H9 (cell line): ENCODE results near the gene CHL1. TPM values are rescaled to one million over a fixed set of nuclear protein-coding genes. Genes with fewer than 3 reads are reported as not detected.

ENCODE experiments used
- DNase-seq: peaks from one replicate; pipeline ENCODE4 v3.0.0-alpha.2; 2017
- H2AFZ ChIP-seq: one replicate; pipeline ENCODE4 v1.6.1; 2013; ENCODE audit warnings: mild to moderate bottlenecking, low read length, control low read depth, moderate library complexity
- H2AK5ac ChIP-seq: 2 replicates; pipeline ENCODE4 v1.6.1; 2013; ENCODE audit warnings: low read length, control low read depth, mixed read lengths; ENCODE audit not compliant: insufficient read length
- H2BK120ac ChIP-seq: one replicate; pipeline ENCODE4 v1.6.1; 2013; ENCODE audit warnings: low read depth, mild to moderate bottlenecking, low read length, control low read depth, inconsistent platforms; ENCODE audit not compliant: poor library complexity, severe bottlenecking
- H2BK12ac ChIP-seq: 2 replicates; pipeline ENCODE4 v1.6.1; 2013; ENCODE audit warnings: low read length, control low read depth, mixed read lengths, low read depth; ENCODE audit not compliant: insufficient read length
- H2BK15ac ChIP-seq: 2 replicates; pipeline ENCODE4 v1.6.1; 2013; ENCODE audit warnings: low read depth, low read length, control low read depth
- H2BK20ac ChIP-seq: one replicate; pipeline ENCODE4 v1.6.1; 2013; ENCODE audit warnings: low read depth, mild to moderate bottlenecking, low read length, control low read depth, inconsistent platforms; ENCODE audit not compliant: poor library complexity, severe bottlenecking
- H2BK5ac ChIP-seq: 2 replicates; pipeline ENCODE4 v1.6.1; 2013; ENCODE audit warnings: low read length, control low read depth, mixed read lengths; ENCODE audit not compliant: insufficient read length
- H3K14ac ChIP-seq: 2 replicates; pipeline ENCODE4 v1.6.1; 2013; ENCODE audit warnings: low read length, control low read depth; ENCODE audit not compliant: insufficient read depth
- H3K18ac ChIP-seq: 2 replicates; pipeline ENCODE4 v1.6.1; 2013; ENCODE audit warnings: low read depth, mild to moderate bottlenecking, mixed read lengths, low read length, control low read depth; ENCODE audit not compliant: insufficient read length
- H3K23ac ChIP-seq: 2 replicates; pipeline ENCODE4 v1.6.1; 2013; ENCODE audit warnings: low read length, control low read depth, mixed read lengths, low read depth; ENCODE audit not compliant: insufficient read length
- H3K23me2 ChIP-seq: 2 replicates; pipeline ENCODE4 v1.6.1; 2013; ENCODE audit warnings: low read depth, mild to moderate bottlenecking, mixed read lengths, low read length, control low read depth; ENCODE audit not compliant: insufficient read length, poor library complexity, severe bottlenecking
- H3K27ac ChIP-seq: 2 replicates; pipeline ENCODE4 v1.5.1; 2013; ENCODE audit warnings: low read length, control low read depth, mixed read lengths, low read depth; ENCODE audit not compliant: insufficient read length
- H3K27me3 ChIP-seq: 2 replicates; pipeline ENCODE4 v1.6.1; 2013; ENCODE audit warnings: low read length, control low read depth, inconsistent platforms; ENCODE audit not compliant: insufficient read depth
- H3K4ac ChIP-seq: 2 replicates; pipeline ENCODE4 v1.6.1; 2013; ENCODE audit warnings: low read depth, mild to moderate bottlenecking, control low read depth, inconsistent platforms, low read length, moderate library complexity
- H3K4me1 ChIP-seq: 2 replicates; pipeline ENCODE4 v1.6.1; 2013; ENCODE audit warnings: low read length, control low read depth, inconsistent platforms; ENCODE audit not compliant: insufficient read depth
- H3K4me2 ChIP-seq: 2 replicates; pipeline ENCODE4 v1.6.1; 2013; ENCODE audit warnings: low read length, control low read depth, mixed read lengths; ENCODE audit not compliant: insufficient read length, insufficient read depth
- H3K56ac ChIP-seq: 2 replicates; pipeline ENCODE4 v1.6.1; 2013; ENCODE audit warnings: low read depth, mild to moderate bottlenecking, mixed read lengths, low read length, control low read depth; ENCODE audit not compliant: insufficient read length
- H3K79me1 ChIP-seq: 2 replicates; pipeline ENCODE4 v1.6.1; 2013; ENCODE audit warnings: low read depth, mild to moderate bottlenecking, moderate library complexity, low read length, control low read depth, inconsistent platforms; ENCODE audit not compliant: insufficient read depth, poor library complexity, severe bottlenecking
- H3K79me2 ChIP-seq: 2 replicates; pipeline ENCODE4 v1.6.1; 2013; ENCODE audit warnings: low read length, control low read depth, inconsistent platforms; ENCODE audit not compliant: insufficient read depth
- H3K9ac ChIP-seq: 2 replicates; pipeline ENCODE4 v1.6.1; 2013; ENCODE audit warnings: low read length, control low read depth, mixed read lengths; ENCODE audit not compliant: insufficient read length; ENCODE audit errors: extremely low read depth
- H3K9me3 ChIP-seq: one replicate; pipeline ENCODE4 v1.6.1; 2013; ENCODE audit warnings: low read depth, low read length, inconsistent platforms; ENCODE audit not compliant: control insufficient read depth
- H3T11ph ChIP-seq: one replicate; pipeline ENCODE4 v1.6.1; 2013; ENCODE audit warnings: mild to moderate bottlenecking, low read length, control low read depth, inconsistent platforms
- H4K20me1 ChIP-seq: one replicate; pipeline ENCODE4 v1.6.1; 2013; ENCODE audit not compliant: control insufficient read depth, insufficient read length, insufficient read depth
- H4K5ac ChIP-seq: 2 replicates; pipeline ENCODE4 v1.6.1; 2013; ENCODE audit warnings: low read depth, mild to moderate bottlenecking, mixed read lengths, low read length, control low read depth; ENCODE audit not compliant: insufficient read length
- H4K8ac ChIP-seq: replicated peaks from 2 replicates; pipeline ENCODE4 v1.6.1; 2013; ENCODE audit warnings: low read length, control low read depth, mixed read lengths, low read depth; ENCODE audit not compliant: insufficient read length
- H4K91ac ChIP-seq: 2 replicates; pipeline ENCODE4 v1.6.1; 2013; ENCODE audit warnings: low read depth, mild to moderate bottlenecking, moderate library complexity, mixed read lengths, low read length, control low read depth; ENCODE audit not compliant: insufficient read length
- H3K27ac Mint-ChIP-seq, 3 experiments: 2 replicates in 2 of 3; 3 replicates in 1 of 3; pipeline ENCODE4 v1.8.0; 2020 to 2021; ENCODE audit warnings: mixed read lengths in 3 of 3, mild to moderate bottlenecking in 1 of 3, moderate library complexity in 1 of 3
- H3K27me3 Mint-ChIP-seq: 2 replicates; pipeline ENCODE4 v1.8.0; 2021; ENCODE audit warnings: low read depth, mild to moderate bottlenecking, moderate library complexity, mixed read lengths
- H3K36me3 Mint-ChIP-seq, 3 experiments: 2 replicates in 2 of 3; 3 replicates in 1 of 3; pipeline ENCODE4 v1.8.0; 2020 to 2021; ENCODE audit warnings: low read depth in 3 of 3, mixed read lengths in 3 of 3; ENCODE audit not compliant: insufficient read depth in 1 of 3
- H3K4me1 Mint-ChIP-seq, 2 experiments: 2 replicates each; pipeline ENCODE4 v1.8.0; 2020; ENCODE audit warnings: mixed read lengths in 2 of 2
- H3K4me3 Mint-ChIP-seq, 2 experiments: 2 replicates in 1 of 2; 3 replicates in 1 of 2; pipeline ENCODE4 v1.8.0; 2020 to 2021; ENCODE audit warnings: mild to moderate bottlenecking in 2 of 2, mixed read lengths in 2 of 2, moderate library complexity in 1 of 2
- H3K9me3 Mint-ChIP-seq, 2 experiments: 2 replicates in 1 of 2; 3 replicates in 1 of 2; pipeline ENCODE4 v1.8.0; 2020; ENCODE audit warnings: mild to moderate bottlenecking in 2 of 2, mixed read lengths in 2 of 2, moderate library complexity in 1 of 2
- CTCF ChIP-seq: fragments of 200-600 bp; sonication (generic); conservative IDR thresholded peaks from 3 replicates; pipeline ENCODE4 v1.8.0; 2021; ENCODE audit warnings: antibody characterized with exemption, mild to moderate bottlenecking
- WGBS: extraction: QIAGEN DNeasy Blood & Tissue Kit; methylation state at CpG from one replicate; pipeline ENCODE4 v1.1.7; 2013; ENCODE audit warnings: missing lambda C conversion rate, low lambda C conversion rate, mixed read lengths; ENCODE audit not compliant: insufficient read length; ENCODE audit errors: extremely low coverage; 5-methylcytosine and 5-hydroxymethylcytosine counted together
- total RNA-seq: library from RNA; stranded (reverse); gene quantifications from 2 replicates; pipeline ENCODE4 v1.2.1, GENCODE V29; 2021

Gene CHL1
- total RNA-seq, 1 experiment from 2014 or later = not detected

GRCh38 chr3:353191-353739, 156.7 kb downstream of the CHL1 start:
- Histone ChIP-seq H3K79me1 (no peaks in the 10 kb centered on the region), H3K4me2 (no peak overlapping the region), H3K56ac (no peak overlapping the region), H3K9me3 (no peaks in the 10 kb centered on the region), H4K20me1 (no peaks in the 10 kb centered on the region), H3K23ac (no peak overlapping the region), H3K9ac (no peak overlapping the region), H2AK5ac (no peak overlapping the region), H3K4me1 (no peaks in the 10 kb centered on the region; the same call in 1 of the 2 replicates), H2BK120ac (no peak overlapping the region), H3K14ac (no peak overlapping the region), H4K5ac (no peak overlapping the region), H2AFZ (no peak overlapping the region), H3T11ph (no peak overlapping the region), H3K4ac (no peak overlapping the region), H3K79me2 (no peaks in the 10 kb centered on the region), H2BK5ac (no peak overlapping the region), H4K8ac (no peak overlapping the region), H4K91ac (no peak overlapping the region), H3K27me3 (no peaks in the 10 kb centered on the region), H2BK12ac (no peak overlapping the region), H3K23me2 (no peaks in the 10 kb centered on the region), H2BK20ac (no peak overlapping the region), H3K18ac (no peak overlapping the region), H2BK15ac (no peak overlapping the region), H3K27ac (no peak overlapping the region)
- Mint-ChIP-seq H3K27ac (no peak overlapping the region), H3K27me3 (peaks cover 6% of the 10 kb centered on the region), H3K36me3 (no peaks in the 10 kb centered on the region), H3K4me1 (peaks cover 5 to 7% of the 10 kb centered on the region in 2 experiments), H3K9me3 (no peaks in the 10 kb centered on the region), H3K4me3 (no peak overlapping the region)
- WGBS = no CpG with 5 or more reads among the region's 3 CpGs
- no peak for TF ChIP-seq CTCF
- no peak for DNase-seq
